ENCODE data around the gene CA6. TPM values are rescaled to one million over a fixed set of nuclear protein-coding genes. Genes with fewer than 3 reads are reported as not detected.

CA6 gene
- total and polyA plus RNA-seq, 2 of the 8 experiments (the other 6 are each of a cell fraction or from before 2014, with no cell fraction given): not detected

DNA sequence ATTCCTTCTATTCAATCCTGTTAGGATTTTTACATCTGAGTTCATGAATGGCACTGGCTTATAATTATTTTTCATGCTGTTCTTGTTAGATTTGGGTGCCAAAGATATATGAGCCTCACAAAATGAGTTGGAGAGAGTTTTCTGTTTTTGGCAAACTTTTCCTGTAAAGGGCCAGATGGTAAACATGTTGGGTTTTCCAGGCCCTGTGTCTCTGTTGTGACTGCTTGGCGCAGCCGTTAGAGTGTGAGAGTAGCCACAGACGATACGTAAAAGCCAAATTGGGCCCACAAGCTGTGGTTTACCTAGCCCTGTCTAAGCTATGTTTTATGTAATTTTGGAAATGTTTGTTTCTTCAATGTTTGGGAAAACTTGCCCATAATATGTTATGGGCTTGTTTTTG is 15.6 kb upstream of the CA6 start:
- H3K56ac ChIP-seq (replicated peaks; ENCODE audit: insufficient read length, low read depth, low read length): no peak overlapping the region
- H4K20me1 ChIP-seq (replicated peaks in 1 of 2; ENCODE audit: control insufficient read depth in 1 of 2, insufficient read depth in 2 of 2, low read length in 2 of 2): no peaks in the 10 kb centered on the region
- H2BK120ac ChIP-seq (replicated peaks; ENCODE audit: low read depth, low read length): no peak overlapping the region
- CTCF ChIA-PET (ENCODE audit: partially characterized antibody): interaction anchor here (0.9 to 2.2 kb wide), 6 partner anchors 8 to 77 kb away, joined by 3 to 9 read pairs (median 5); no protein-coding TSS in a partner anchor
- H3K4ac ChIP-seq (replicated peaks; ENCODE audit: insufficient read length, low read depth, low read length): no peak overlapping the region
- 94% methylated on average over 4 of the region's 4 CpGs; no CpG with 5 or more reads in 1 of the 2 experiments for WGBS, 2 experiments (ENCODE audit: extremely low coverage in 1 of 2, insufficient coverage in 1 of 2, insufficient read length in 1 of 2, insufficient replicate concordance in 2 of 2, low coverage in 1 of 2, low lambda C conversion rate in 2 of 2, missing lambda C conversion rate in 1 of 2)
- H2AFZ ChIP-seq (ENCODE audit: low read length): no peak overlapping the region
- FAIRE-seq (no peak), DNase-seq (ENCODE audit: low read depth in 1 of 2, low spot score in 2 of 2) (no peak)
- no peak overlapping the region for H3K4me3 ChIP-seq (ENCODE audit: extremely low read depth in 1 of 4, insufficient read depth in 2 of 4, low read depth in 3 of 4, low read length in 4 of 4)
- TF ChIP-seq SP4 (IDR thresholded peaks at IDR 0.05; ENCODE audit: low read length) (no peak), JUN (IDR thresholded peaks at IDR 0.05; ENCODE audit: low read depth, low read length) (no peak), NANOG (IDR thresholded peaks at IDR 0.05; ENCODE audit: insufficient read depth, low read depth, low read length, poor library complexity, severe bottlenecking) (no peak), TAF7 (optimal IDR thresholded peaks at IDR 0.05; ENCODE audit: borderline replicate concordance, low read depth, low read length) (no peak), POLR2A (IDR thresholded peaks at IDR 0.05; ENCODE audit: control extremely low read depth in 1 of 2, low read depth in 2 of 2, low read length in 2 of 2) (no peak), ZNF274 (IDR thresholded peaks at IDR 0.05; ENCODE audit: borderline replicate concordance, extremely low read depth, low read length) (no peak), SP1 (IDR thresholded peaks at IDR 0.05; ENCODE audit: low read depth, low read length) (no peak), KDM4A (IDR thresholded peaks at IDR 0.05; ENCODE audit: low read depth, low read length, severe bottlenecking) (no peak), NRF1 (IDR thresholded peaks at IDR 0.05; ENCODE audit: low read depth, low read length) (no peak), EGR1 (IDR thresholded peaks at IDR 0.05; ENCODE audit: borderline replicate concordance, low read depth, low read length) (no peak), RFX5 (IDR thresholded peaks at IDR 0.05; ENCODE audit: borderline replicate concordance, low read depth, low read length) (no peak), BCL11A (IDR thresholded peaks at IDR 0.05; ENCODE audit: low read depth in 2 of 2, low read length in 2 of 2) (no peak), CREB1 (IDR thresholded peaks at IDR 0.05) (no peak), TCF12 (IDR thresholded peaks at IDR 0.05; ENCODE audit: low read depth, low read length) (no peak), MAFK (IDR thresholded peaks at IDR 0.05; ENCODE audit: low read depth, low read length) (no peak), RXRA (IDR thresholded peaks at IDR 0.05; ENCODE audit: insufficient read depth, low read depth, low read length) (no peak)
- no peaks in the 10 kb centered on the region for H3K79me2 ChIP-seq (ENCODE audit: control insufficient read depth in 1 of 2, insufficient read depth in 2 of 2, low read length in 2 of 2)
- no peak overlapping the region for H2BK5ac ChIP-seq (ENCODE audit: low read depth, low read length)
- H3K9me3 ChIP-seq (ENCODE audit: insufficient read depth in 2 of 2, low read depth in 1 of 2, low read length in 1 of 2): no peaks in the 10 kb centered on the region
- no peak overlapping the region for H2AK5ac ChIP-seq (ENCODE audit: low read depth, low read length)
- no peaks in the 10 kb centered on the region for H3K79me1 ChIP-seq (ENCODE audit: low read depth, low read length)
- POLR2A ChIA-PET (ENCODE audit: partially characterized antibody): no interaction called here
- H3K14ac ChIP-seq (ENCODE audit: insufficient read length): no peak overlapping the region
- H3K18ac ChIP-seq (ENCODE audit: extremely low read depth, low read length): no peak overlapping the region
- H4K91ac ChIP-seq (replicated peaks; ENCODE audit: insufficient read length, low read length): no peak overlapping the region
- H3K27ac ChIP-seq (ENCODE audit: low read depth, low read length): no peak overlapping the region
- H4K5ac ChIP-seq (ENCODE audit: insufficient read length, low read depth, low read length): no peak overlapping the region
- H3K23me2 ChIP-seq (ENCODE audit: low read depth, low read length): no peaks in the 10 kb centered on the region
- no peak overlapping the region for H3K4me2 ChIP-seq (ENCODE audit: insufficient read depth in 1 of 2, low read depth in 2 of 2, low read length in 2 of 2)
- no peak overlapping the region for H4K8ac ChIP-seq (ENCODE audit: extremely low read depth, insufficient read depth, low read length)
- no peak overlapping the region for H2BK12ac ChIP-seq (ENCODE audit: low read depth, low read length)
- no peak overlapping the region for H2BK20ac ChIP-seq (ENCODE audit: low read length)
- no peak overlapping the region for H2BK15ac ChIP-seq (ENCODE audit: low read length)
- H3K27me3 ChIP-seq (replicated peaks in 1 of 4; ENCODE audit: control insufficient read depth in 3 of 4, extremely low read depth in 1 of 4, insufficient read depth in 3 of 4, low read length in 3 of 4): no peaks in the 10 kb centered on the region
- no peaks in the 10 kb centered on the region for H3K36me3 ChIP-seq (ENCODE audit: control insufficient read depth in 2 of 4, insufficient read depth in 4 of 4, low read length in 3 of 4)
- no peak overlapping the region for H3K9ac ChIP-seq (replicated peaks in 1 of 4; ENCODE audit: extremely low read depth in 1 of 4, low read depth in 3 of 4, low read length in 3 of 4)
- no peak overlapping the region for H3K23ac ChIP-seq (ENCODE audit: insufficient read length)
- H3K4me1 ChIP-seq (replicated peaks in 1 of 4; ENCODE audit: control insufficient read depth in 3 of 4, insufficient read depth in 4 of 4, low read length in 3 of 4): no peaks in the 10 kb centered on the region
